Measurements from ENCODE around the gene HOXA7. TPM values are rescaled to one million over a fixed set of nuclear protein-coding genes. Genes with fewer than 3 reads are reported as not detected.
A peak's percentile ranks its signal among the peaks of the same experiment; 100 is the strongest.

HOXA7 gene
- total RNA-seq, 1 donor = 3.6 TPM

DNA sequence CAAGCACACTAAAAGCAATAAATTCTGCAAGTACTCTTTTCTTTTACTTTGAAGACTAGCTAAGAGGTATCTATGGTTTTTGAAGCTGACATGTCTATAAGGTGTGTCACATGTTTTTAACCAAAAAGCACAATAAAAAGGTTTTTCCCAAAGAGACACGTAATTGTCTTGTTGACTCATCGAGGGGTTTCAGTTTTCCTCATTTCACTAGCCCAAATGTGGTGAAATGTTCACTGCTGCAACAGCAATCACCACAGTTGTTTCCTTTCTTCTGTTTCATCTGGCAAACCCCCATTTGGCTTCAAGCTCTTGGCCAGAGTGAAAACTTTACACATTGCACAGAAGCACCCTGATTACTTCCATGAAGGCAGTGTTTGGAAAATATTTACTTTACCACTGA is 22.1 kb downstream of the HOXA7 start:
- no peaks in the 10 kb centered on the region for H3K9me3 ChIP-seq (ENCODE audit: low read depth, low read length)
- peaks cover 10% of the 10 kb centered on the region for H4K20me1 ChIP-seq (ENCODE audit: insufficient read depth, low read length)
- H3K4me1 ChIP-seq (ENCODE audit: insufficient read depth, low read length) = peaks cover 56% of the 10 kb centered on the region
- H3K36me3 ChIP-seq (ENCODE audit: insufficient read depth, low read length) = no peaks in the 10 kb centered on the region
- DNase-seq (ENCODE audit: insufficient read length, low spot score, missing footprints) = peak; percentile 97
- no peak overlapping the region for H3K4me3 ChIP-seq (ENCODE audit: insufficient read depth, low read length)
- no peak overlapping the region for H2AFZ ChIP-seq (ENCODE audit: low read length)
- H3K79me2 ChIP-seq (ENCODE audit: insufficient read depth, low read length) = peaks cover 58% of the 10 kb centered on the region
- no peaks in the 10 kb centered on the region for H3K27me3 ChIP-seq (ENCODE audit: insufficient read depth, low read length)
- peak overlapping the region; percentile 90 for H3K27ac ChIP-seq (ENCODE audit: low read depth, low read length)
- TF ChIP-seq, protein P1, sequence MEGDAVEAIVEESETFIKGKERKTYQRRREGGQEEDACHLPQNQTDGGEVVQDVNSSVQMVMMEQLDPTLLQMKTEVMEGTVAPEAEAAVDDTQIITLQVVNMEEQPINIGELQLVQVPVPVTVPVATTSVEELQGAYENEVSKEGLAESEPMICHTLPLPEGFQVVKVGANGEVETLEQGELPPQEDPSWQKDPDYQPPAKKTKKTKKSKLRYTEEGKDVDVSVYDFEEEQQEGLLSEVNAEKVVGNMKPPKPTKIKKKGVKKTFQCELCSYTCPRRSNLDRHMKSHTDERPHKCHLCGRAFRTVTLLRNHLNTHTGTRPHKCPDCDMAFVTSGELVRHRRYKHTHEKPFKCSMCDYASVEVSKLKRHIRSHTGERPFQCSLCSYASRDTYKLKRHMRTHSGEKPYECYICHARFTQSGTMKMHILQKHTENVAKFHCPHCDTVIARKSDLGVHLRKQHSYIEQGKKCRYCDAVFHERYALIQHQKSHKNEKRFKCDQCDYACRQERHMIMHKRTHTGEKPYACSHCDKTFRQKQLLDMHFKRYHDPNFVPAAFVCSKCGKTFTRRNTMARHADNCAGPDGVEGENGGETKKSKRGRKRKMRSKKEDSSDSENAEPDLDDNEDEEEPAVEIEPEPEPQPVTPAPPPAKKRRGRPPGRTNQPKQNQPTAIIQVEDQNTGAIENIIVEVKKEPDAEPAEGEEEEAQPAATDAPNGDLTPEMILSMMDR (IDR thresholded peaks at IDR 0.05; ENCODE audit: extremely low read depth, low read depth, low read length) = no peak
- peak overlapping the region; percentile 33 for H3K4me2 ChIP-seq (ENCODE audit: insufficient read depth, low read length)

DNA sequence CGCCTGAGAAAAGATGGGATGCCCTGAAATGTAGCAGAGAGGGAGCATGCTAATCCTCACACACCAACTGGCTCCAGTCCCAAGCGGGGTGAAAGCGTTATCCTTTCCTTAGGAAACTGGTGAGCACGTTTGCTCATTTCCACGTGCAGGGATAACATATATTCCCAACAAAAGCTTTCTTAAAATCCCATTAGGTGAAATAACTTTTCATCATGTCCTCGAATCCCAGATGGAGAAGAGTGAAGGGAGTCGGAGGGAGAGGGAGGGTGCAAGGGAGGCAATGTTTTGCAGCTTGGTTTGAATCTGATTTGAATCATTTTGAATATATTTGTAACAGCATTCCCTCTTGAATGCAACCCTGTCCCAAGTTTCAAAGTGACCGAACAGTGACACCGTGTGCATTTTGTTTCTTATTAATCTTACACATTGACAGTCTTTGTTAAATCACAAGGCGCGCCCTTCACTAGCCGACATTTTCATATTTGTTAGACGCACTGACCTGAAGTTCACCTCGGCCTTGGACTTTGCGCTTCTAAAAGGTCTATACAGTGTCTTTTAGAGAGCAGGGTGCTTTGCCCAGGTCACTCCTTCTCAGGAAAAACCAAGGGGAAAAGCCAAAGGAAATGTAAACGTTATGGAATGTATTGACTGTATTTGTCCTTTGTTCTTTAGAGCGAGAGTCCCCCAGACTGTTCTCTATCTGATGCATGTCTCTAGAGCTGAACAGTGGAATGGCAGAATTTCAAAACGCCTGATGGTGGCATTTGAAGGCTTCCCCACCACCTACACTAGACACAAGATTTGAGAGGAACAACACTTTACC is 22.9 kb downstream of the HOXA7 start:
- Histone ChIP-seq H3K27ac (ENCODE audit: low read depth, low read length) (peak overlapping the region; percentile 90), H3K9me3 (ENCODE audit: low read depth, low read length) (no peaks in the 10 kb centered on the region), H3K36me3 (ENCODE audit: insufficient read depth, low read length) (no peaks in the 10 kb centered on the region), H2AFZ (ENCODE audit: low read length) (no peak overlapping the region), H3K4me2 (ENCODE audit: insufficient read depth, low read length) (peak overlapping the region; percentile 33), H4K20me1 (ENCODE audit: insufficient read depth, low read length) (peaks cover 10% of the 10 kb centered on the region), H3K27me3 (ENCODE audit: insufficient read depth, low read length) (no peaks in the 10 kb centered on the region), H3K4me3 (ENCODE audit: insufficient read depth, low read length) (no peak overlapping the region), H3K4me1 (ENCODE audit: insufficient read depth, low read length) (peaks cover 56% of the 10 kb centered on the region), H3K79me2 (ENCODE audit: insufficient read depth, low read length) (peaks cover 56% of the 10 kb centered on the region)
- peak; percentile 17 for DNase-seq (ENCODE audit: insufficient read length, low spot score, missing footprints)
- TF ChIP-seq, protein P1 (IDR thresholded peaks at IDR 0.05; ENCODE audit: extremely low read depth, low read depth, low read length) = no peak

DNA sequence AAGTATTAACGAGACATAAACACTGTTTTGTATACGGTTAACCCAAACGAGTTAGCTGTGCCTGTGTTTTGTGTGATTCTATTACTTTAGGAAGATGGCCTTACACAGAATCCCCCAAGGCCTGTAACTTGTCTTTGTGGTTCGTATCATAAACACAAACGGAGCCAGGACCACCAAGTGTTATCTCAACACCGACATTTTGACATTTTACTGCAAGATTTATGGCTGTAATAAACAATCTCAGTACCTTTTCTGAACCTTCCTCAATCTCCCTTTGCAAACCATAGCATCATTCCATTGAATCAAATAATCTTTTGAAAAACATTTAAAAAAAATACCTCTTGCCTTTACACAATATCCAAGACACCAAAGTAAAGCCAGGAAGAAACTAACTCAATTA is 23.5 kb downstream of the HOXA7 start:
- Histone ChIP-seq H3K27ac (ENCODE audit: low read depth, low read length) (no peak overlapping the region), H3K4me2 (ENCODE audit: insufficient read depth, low read length) (no peak overlapping the region), H3K4me1 (ENCODE audit: insufficient read depth, low read length) (peaks cover 53% of the 10 kb centered on the region), H3K36me3 (ENCODE audit: insufficient read depth, low read length) (no peaks in the 10 kb centered on the region), H3K4me3 (ENCODE audit: insufficient read depth, low read length) (no peak overlapping the region), H2AFZ (ENCODE audit: low read length) (no peak overlapping the region), H3K27me3 (ENCODE audit: insufficient read depth, low read length) (no peaks in the 10 kb centered on the region), H4K20me1 (ENCODE audit: insufficient read depth, low read length) (peaks cover 10% of the 10 kb centered on the region), H3K9me3 (ENCODE audit: low read depth, low read length) (no peaks in the 10 kb centered on the region), H3K79me2 (ENCODE audit: insufficient read depth, low read length) (peaks cover 51% of the 10 kb centered on the region)
- TF ChIP-seq, protein P1 (IDR thresholded peaks at IDR 0.05; ENCODE audit: extremely low read depth, low read depth, low read length) = no peak
- peak; percentile 1 for DNase-seq (ENCODE audit: insufficient read length, low spot score, missing footprints)

DNA sequence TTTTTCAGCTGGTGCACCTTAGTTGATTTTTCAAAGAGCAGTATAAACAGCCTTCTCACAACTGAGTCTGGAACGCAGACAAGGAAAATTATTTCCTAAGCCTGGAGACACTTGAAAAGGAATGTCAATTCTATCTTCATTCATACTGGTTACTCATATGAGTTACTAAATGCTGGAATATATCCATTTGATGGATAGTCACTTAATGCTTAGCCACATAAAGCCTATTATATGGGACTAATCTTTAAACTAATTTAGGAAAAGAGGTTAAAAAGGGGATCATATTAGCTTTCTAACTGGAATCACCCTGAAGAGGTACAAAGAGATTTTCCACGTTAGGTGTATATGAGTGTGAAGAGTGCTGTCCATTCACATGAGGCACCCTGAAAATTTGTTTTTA is 24.3 kb downstream of the HOXA7 start:
- H3K36me3 ChIP-seq (ENCODE audit: insufficient read depth, low read length) = no peaks in the 10 kb centered on the region
- TF ChIP-seq, protein P1 (IDR thresholded peaks at IDR 0.05; ENCODE audit: extremely low read depth, low read depth, low read length) = no peak
- no peak overlapping the region for H3K4me2 ChIP-seq (ENCODE audit: insufficient read depth, low read length)
- no peak overlapping the region for H3K4me3 ChIP-seq (ENCODE audit: insufficient read depth, low read length)
- peaks cover 49% of the 10 kb centered on the region for H3K79me2 ChIP-seq (ENCODE audit: insufficient read depth, low read length)
- H3K4me1 ChIP-seq (ENCODE audit: insufficient read depth, low read length) = peaks cover 46% of the 10 kb centered on the region
- no peak overlapping the region for H2AFZ ChIP-seq (ENCODE audit: low read length)
- no peaks in the 10 kb centered on the region for H3K9me3 ChIP-seq (ENCODE audit: low read depth, low read length)
- H4K20me1 ChIP-seq (ENCODE audit: insufficient read depth, low read length) = peaks cover 10% of the 10 kb centered on the region
- no peaks in the 10 kb centered on the region for H3K27me3 ChIP-seq (ENCODE audit: insufficient read depth, low read length)
- no peak overlapping the region for H3K27ac ChIP-seq (ENCODE audit: low read depth, low read length)
- DNase-seq (ENCODE audit: insufficient read length, low spot score, missing footprints) = peak; percentile 74
